C4-2B (cell line): Measurements from ENCODE around the gene ADAMTS19.

Experiments
- ZFX ChIP-seq: fragments of 450-650 bp; IDR thresholded peaks from 2 replicates; pipeline ENCODE4 v1.6.1; 2017
- TF ChIP-seq, protein P1 (sequence below): fragments of 450-650 bp; conservative IDR thresholded peaks from 2 replicates; pipeline ENCODE4 v1.5.1; 2017; ENCODE audit warnings: mild to moderate bottlenecking

DNA sequence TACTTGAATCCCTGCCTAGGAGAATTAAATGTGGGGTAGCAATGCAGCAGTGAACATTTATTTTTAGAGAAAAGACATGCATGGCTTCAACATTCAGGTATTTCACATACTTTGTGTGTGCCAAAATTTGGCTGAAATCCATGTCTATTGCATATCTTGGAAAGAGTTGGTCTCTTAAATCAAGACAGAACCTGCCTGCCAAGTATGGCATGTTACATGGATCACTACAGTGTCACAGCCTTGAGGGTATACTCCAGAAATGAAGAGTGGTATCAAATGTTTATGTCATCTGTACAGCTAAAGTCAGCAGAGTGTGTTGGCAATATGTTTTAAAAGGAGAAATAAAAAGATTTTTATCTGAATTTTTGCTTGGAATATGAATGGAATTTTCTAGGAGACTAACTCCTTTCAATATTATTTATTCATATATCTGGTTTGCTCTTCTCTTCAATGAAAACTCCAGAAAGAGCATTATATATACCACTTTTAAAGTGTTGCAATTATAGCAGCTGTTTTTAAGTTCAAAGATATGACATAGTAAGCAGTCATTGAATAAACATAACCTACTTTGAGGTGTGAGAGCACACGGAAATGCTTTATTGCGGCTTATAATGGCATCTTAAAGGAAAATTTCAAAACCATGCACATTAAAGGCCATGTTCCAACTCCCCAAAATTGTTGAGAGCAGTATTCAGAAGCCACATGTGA is 192.4 kb downstream of the ADAMTS19 start:
- TF ChIP-seq, protein P1, sequence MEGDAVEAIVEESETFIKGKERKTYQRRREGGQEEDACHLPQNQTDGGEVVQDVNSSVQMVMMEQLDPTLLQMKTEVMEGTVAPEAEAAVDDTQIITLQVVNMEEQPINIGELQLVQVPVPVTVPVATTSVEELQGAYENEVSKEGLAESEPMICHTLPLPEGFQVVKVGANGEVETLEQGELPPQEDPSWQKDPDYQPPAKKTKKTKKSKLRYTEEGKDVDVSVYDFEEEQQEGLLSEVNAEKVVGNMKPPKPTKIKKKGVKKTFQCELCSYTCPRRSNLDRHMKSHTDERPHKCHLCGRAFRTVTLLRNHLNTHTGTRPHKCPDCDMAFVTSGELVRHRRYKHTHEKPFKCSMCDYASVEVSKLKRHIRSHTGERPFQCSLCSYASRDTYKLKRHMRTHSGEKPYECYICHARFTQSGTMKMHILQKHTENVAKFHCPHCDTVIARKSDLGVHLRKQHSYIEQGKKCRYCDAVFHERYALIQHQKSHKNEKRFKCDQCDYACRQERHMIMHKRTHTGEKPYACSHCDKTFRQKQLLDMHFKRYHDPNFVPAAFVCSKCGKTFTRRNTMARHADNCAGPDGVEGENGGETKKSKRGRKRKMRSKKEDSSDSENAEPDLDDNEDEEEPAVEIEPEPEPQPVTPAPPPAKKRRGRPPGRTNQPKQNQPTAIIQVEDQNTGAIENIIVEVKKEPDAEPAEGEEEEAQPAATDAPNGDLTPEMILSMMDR = no peak
- TF ChIP-seq ZFX = no peak
